GM23338 (cell line): Measurements from ENCODE around the gene DSE. TPM values are rescaled to one million over a fixed set of nuclear protein-coding genes. Genes with fewer than 3 reads are reported as not detected.

Experiments used
- ATAC-seq: fragments of 200-7000 bp; cut with Tn5 transposase; 3 replicates; pipeline ENCODE4 v1.9.1; 2020
- DNase-seq: peaks from one replicate; pipeline ENCODE4 v3.0.0-alpha.2; 2015; ENCODE audit warnings: low spot score
- H2AFZ ChIP-seq: fragments of 200-600 bp; sonication (generic); 2 replicates; pipeline ENCODE4 v1.8.0; 2016; ENCODE audit warnings: antibody characterized with exemption, mild to moderate bottlenecking, moderate library complexity
- H3F3A ChIP-seq: fragments of 200-600 bp; sonication (generic); replicated peaks from 2 replicates; pipeline ENCODE4 v1.8.0; 2017; ENCODE audit warnings: antibody characterized with exemption, mixed run types, low read depth
- H3K27ac ChIP-seq: fragments of 200-600 bp; sonication (generic); 2 replicates; pipeline ENCODE4 v1.6.1; 2016; ENCODE audit warnings: low read depth
- H3K27me3 ChIP-seq: fragments of 200-600 bp; sonication (generic); 2 replicates; pipeline ENCODE4 v1.8.0; 2016; ENCODE audit warnings: mild to moderate bottlenecking, mixed run types, moderate library complexity; ENCODE audit not compliant: insufficient read depth
- H3K36me3 ChIP-seq: fragments of 200-600 bp; sonication (generic); 2 replicates; pipeline ENCODE4 v1.8.0; 2016; ENCODE audit warnings: mild to moderate bottlenecking; ENCODE audit not compliant: insufficient read depth
- H3K4me1 ChIP-seq: fragments of 200-600 bp; sonication (generic); 2 replicates; pipeline ENCODE4 v1.8.0; 2016; ENCODE audit warnings: mild to moderate bottlenecking, moderate library complexity; ENCODE audit not compliant: insufficient read depth
- H3K4me2 ChIP-seq: fragments of 200-600 bp; sonication (generic); 2 replicates; pipeline ENCODE4 v1.7.1; 2017; ENCODE audit warnings: mixed run types
- H3K4me3 ChIP-seq: fragments of 200-600 bp; sonication (generic); 2 replicates; pipeline ENCODE4 v1.6.1; 2016; ENCODE audit warnings: mixed run types
- H3K79me2 ChIP-seq: fragments of 200-600 bp; sonication (generic); replicated peaks from 2 replicates; pipeline ENCODE4 v1.8.0; 2017; ENCODE audit warnings: mild to moderate bottlenecking; ENCODE audit not compliant: insufficient read depth
- H3K9me2 ChIP-seq: fragments of 200-600 bp; sonication (generic); 2 replicates; pipeline ENCODE4 v1.8.0; 2017; ENCODE audit not compliant: insufficient read depth
- H4K20me1 ChIP-seq: fragments of 200-600 bp; sonication (generic); replicated peaks from 2 replicates; pipeline ENCODE4 v1.8.0; 2017; ENCODE audit warnings: mild to moderate bottlenecking; ENCODE audit not compliant: insufficient read depth
- H3K27ac Mint-ChIP-seq: 2 replicates; pipeline ENCODE4 v1.8.0; 2020; ENCODE audit warnings: inconsistent platforms, mild to moderate bottlenecking, moderate library complexity, mixed read lengths
- H3K27me3 Mint-ChIP-seq: 3 replicates; pipeline ENCODE4 v1.8.0; 2022; ENCODE audit warnings: low read depth, mild to moderate bottlenecking, moderate library complexity, mixed read lengths, inconsistent platforms; ENCODE audit not compliant: insufficient read depth, poor library complexity
- H3K36me3 Mint-ChIP-seq: 3 replicates; pipeline ENCODE4 v1.8.0; 2021; ENCODE audit warnings: low read depth, mild to moderate bottlenecking, inconsistent platforms, moderate library complexity, mixed read lengths
- H3K4me1 Mint-ChIP-seq: 3 replicates; pipeline ENCODE4 v1.8.0; 2020; ENCODE audit warnings: mild to moderate bottlenecking, inconsistent platforms, mixed read lengths
- H3K4me3 Mint-ChIP-seq: 3 replicates; pipeline ENCODE4 v1.8.0; 2021; ENCODE audit warnings: moderate library complexity, mild to moderate bottlenecking, inconsistent platforms, mixed read lengths
- H3K9me3 Mint-ChIP-seq: 3 replicates; pipeline ENCODE4 v1.8.0; 2020; ENCODE audit warnings: moderate library complexity, mild to moderate bottlenecking, inconsistent platforms, mixed read lengths
- CREB1 ChIP-seq: fragments of 250-450 bp; sonication (Bioruptor Pico); IDR thresholded peaks from 2 replicates; pipeline ENCODE4 v1.5.0; 2020; ENCODE audit warnings: low read depth, mild to moderate bottlenecking, moderate library complexity
- EZH2 ChIP-seq: fragments of 200-600 bp; sonication (generic); IDR thresholded peaks from one replicate; pipeline ENCODE4 v1.8.0; 2017; ENCODE audit warnings: antibody characterized with exemption, mild to moderate bottlenecking, low read depth; ENCODE audit not compliant: unreplicated experiment
- EZH2phosphoT487 ChIP-seq: fragments of 200-600 bp; sonication (generic); IDR thresholded peaks from one replicate; pipeline ENCODE4 v1.8.1; 2018; ENCODE audit warnings: antibody characterized with exemption; ENCODE audit not compliant: unreplicated experiment
- JUNB ChIP-seq: IDR thresholded peaks from one replicate; pipeline ENCODE4 v1.6.1; 2016; ENCODE audit warnings: antibody characterized with exemption; ENCODE audit not compliant: unreplicated experiment
- NANOG ChIP-seq: IDR thresholded peaks from 2 replicates; pipeline ENCODE4 v1.6.1; 2016; ENCODE audit warnings: antibody characterized with exemption, borderline replicate concordance
- POLR2AphosphoS5 ChIP-seq: IDR thresholded peaks from 2 replicates; pipeline ENCODE4 v1.6.1; 2016; ENCODE audit warnings: antibody characterized with exemption, low read depth
- STAT1 ChIP-seq: IDR thresholded peaks from one replicate; pipeline ENCODE4 v1.6.1; 2016; ENCODE audit warnings: antibody characterized with exemption; ENCODE audit not compliant: unreplicated experiment
- ZNF114 ChIP-seq: fragments of 250-450 bp; sonication (Bioruptor Pico); IDR thresholded peaks from 2 replicates; pipeline ENCODE4 v1.5.0; 2020; ENCODE audit warnings: mild to moderate bottlenecking, moderate library complexity
- ZNF331 ChIP-seq: fragments of 250-450 bp; sonication (Bioruptor Pico); IDR thresholded peaks from 2 replicates; pipeline ENCODE4 v1.5.0; 2020; ENCODE audit warnings: low read depth, mild to moderate bottlenecking, moderate library complexity
- polyA plus RNA-seq: library from polyadenylated mRNA; unstranded; fragments of >200 nt; fragmentation: Nextera tagmentation; extraction: Ambion mirVana; gene quantifications from 2 replicates; pipeline ENCODE4 v1.2.1, GENCODE V29; 2016
- total RNA-seq: library from RNA; depleted of rRNA; stranded (reverse); fragments of >200 nt; shearing (Covaris generic); gene quantifications from 2 replicates; pipeline ENCODE4 v1.2.3, GENCODE V29; 2014
- TF ChIP-seq, protein P1 (sequence below): fragments of 250-450 bp; sonication (Bioruptor Pico); IDR thresholded peaks from 2 replicates; pipeline ENCODE4 v1.5.0; 2020; ENCODE audit warnings: mild to moderate bottlenecking, moderate library complexity
- TF ChIP-seq, protein P2 (sequence below): IDR thresholded peaks from one replicate; pipeline ENCODE4 v1.6.1; 2018; ENCODE audit warnings: antibody characterized with exemption; ENCODE audit not compliant: unreplicated experiment
- TF ChIP-seq, protein P3 (sequence below): IDR thresholded peaks from 2 replicates; pipeline ENCODE4 v1.6.1; 2016; ENCODE audit warnings: antibody characterized with exemption
- TF ChIP-seq, protein P4 (sequence below), 2 experiments: fragments of 200-600 bp in 1 of 2; sonication (generic) in 1 of 2; conservative IDR thresholded peaks; 2 replicates each; pipeline versions ENCODE4 v1.5.1 to v1.6.1; 2016 to 2017; ENCODE audit warnings: antibody characterized with exemption in 2 of 2, low read depth in 2 of 2, mild to moderate bottlenecking in 2 of 2, moderate library complexity in 1 of 2

DSE gene
- total and polyA plus RNA-seq, 2 experiments from 2014 or later: 18.8 to 45.2 TPM

DNA sequence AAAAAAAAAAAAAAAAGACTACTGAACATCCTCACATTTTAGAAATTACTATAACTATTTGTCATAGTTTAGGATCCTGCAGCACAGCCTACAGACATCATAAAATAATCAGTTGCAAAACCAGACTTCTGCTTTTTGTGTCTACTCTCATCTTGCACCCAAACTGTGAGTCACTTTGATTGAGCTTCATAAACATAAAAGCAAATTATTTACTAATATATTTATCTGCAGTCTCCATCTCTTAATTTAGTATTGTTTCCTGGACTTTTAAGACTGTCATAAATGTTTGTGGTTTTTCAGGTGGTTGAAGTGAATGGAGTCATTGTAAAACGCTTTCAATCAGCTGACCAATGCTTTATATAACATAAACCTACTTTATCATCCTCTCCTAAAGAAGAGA, 75.7 kb downstream of the DSE start:
- H3K27me3 ChIP-seq: no peaks in the 10 kb centered on the region
- no peaks in the 10 kb centered on the region for H3K36me3 Mint-ChIP-seq
- no peak overlapping the region for H3K4me3 ChIP-seq
- H2AFZ ChIP-seq: no peak overlapping the region
- no peaks in the 10 kb centered on the region for H3K36me3 ChIP-seq
- H3F3A ChIP-seq: no peaks in the 10 kb centered on the region
- no peak overlapping the region for H3K4me2 ChIP-seq
- peaks cover 32% of the 10 kb centered on the region for H3K4me1 Mint-ChIP-seq
- H3K79me2 ChIP-seq: no peaks in the 10 kb centered on the region
- no peak for DNase-seq
- no peak overlapping the region for H3K27ac Mint-ChIP-seq
- no peak overlapping the region for H3K27ac ChIP-seq
- H3K4me3 Mint-ChIP-seq: no peak overlapping the region
- H3K4me1 ChIP-seq: peaks cover 17% of the 10 kb centered on the region
- H3K27me3 Mint-ChIP-seq: no peaks in the 10 kb centered on the region
- no peaks in the 10 kb centered on the region for H4K20me1 ChIP-seq
- H3K9me2 ChIP-seq: no peaks in the 10 kb centered on the region
- H3K9me3 Mint-ChIP-seq: no peaks in the 10 kb centered on the region
- TF ChIP-seq NANOG: no peak
- TF ChIP-seq, protein P1, sequence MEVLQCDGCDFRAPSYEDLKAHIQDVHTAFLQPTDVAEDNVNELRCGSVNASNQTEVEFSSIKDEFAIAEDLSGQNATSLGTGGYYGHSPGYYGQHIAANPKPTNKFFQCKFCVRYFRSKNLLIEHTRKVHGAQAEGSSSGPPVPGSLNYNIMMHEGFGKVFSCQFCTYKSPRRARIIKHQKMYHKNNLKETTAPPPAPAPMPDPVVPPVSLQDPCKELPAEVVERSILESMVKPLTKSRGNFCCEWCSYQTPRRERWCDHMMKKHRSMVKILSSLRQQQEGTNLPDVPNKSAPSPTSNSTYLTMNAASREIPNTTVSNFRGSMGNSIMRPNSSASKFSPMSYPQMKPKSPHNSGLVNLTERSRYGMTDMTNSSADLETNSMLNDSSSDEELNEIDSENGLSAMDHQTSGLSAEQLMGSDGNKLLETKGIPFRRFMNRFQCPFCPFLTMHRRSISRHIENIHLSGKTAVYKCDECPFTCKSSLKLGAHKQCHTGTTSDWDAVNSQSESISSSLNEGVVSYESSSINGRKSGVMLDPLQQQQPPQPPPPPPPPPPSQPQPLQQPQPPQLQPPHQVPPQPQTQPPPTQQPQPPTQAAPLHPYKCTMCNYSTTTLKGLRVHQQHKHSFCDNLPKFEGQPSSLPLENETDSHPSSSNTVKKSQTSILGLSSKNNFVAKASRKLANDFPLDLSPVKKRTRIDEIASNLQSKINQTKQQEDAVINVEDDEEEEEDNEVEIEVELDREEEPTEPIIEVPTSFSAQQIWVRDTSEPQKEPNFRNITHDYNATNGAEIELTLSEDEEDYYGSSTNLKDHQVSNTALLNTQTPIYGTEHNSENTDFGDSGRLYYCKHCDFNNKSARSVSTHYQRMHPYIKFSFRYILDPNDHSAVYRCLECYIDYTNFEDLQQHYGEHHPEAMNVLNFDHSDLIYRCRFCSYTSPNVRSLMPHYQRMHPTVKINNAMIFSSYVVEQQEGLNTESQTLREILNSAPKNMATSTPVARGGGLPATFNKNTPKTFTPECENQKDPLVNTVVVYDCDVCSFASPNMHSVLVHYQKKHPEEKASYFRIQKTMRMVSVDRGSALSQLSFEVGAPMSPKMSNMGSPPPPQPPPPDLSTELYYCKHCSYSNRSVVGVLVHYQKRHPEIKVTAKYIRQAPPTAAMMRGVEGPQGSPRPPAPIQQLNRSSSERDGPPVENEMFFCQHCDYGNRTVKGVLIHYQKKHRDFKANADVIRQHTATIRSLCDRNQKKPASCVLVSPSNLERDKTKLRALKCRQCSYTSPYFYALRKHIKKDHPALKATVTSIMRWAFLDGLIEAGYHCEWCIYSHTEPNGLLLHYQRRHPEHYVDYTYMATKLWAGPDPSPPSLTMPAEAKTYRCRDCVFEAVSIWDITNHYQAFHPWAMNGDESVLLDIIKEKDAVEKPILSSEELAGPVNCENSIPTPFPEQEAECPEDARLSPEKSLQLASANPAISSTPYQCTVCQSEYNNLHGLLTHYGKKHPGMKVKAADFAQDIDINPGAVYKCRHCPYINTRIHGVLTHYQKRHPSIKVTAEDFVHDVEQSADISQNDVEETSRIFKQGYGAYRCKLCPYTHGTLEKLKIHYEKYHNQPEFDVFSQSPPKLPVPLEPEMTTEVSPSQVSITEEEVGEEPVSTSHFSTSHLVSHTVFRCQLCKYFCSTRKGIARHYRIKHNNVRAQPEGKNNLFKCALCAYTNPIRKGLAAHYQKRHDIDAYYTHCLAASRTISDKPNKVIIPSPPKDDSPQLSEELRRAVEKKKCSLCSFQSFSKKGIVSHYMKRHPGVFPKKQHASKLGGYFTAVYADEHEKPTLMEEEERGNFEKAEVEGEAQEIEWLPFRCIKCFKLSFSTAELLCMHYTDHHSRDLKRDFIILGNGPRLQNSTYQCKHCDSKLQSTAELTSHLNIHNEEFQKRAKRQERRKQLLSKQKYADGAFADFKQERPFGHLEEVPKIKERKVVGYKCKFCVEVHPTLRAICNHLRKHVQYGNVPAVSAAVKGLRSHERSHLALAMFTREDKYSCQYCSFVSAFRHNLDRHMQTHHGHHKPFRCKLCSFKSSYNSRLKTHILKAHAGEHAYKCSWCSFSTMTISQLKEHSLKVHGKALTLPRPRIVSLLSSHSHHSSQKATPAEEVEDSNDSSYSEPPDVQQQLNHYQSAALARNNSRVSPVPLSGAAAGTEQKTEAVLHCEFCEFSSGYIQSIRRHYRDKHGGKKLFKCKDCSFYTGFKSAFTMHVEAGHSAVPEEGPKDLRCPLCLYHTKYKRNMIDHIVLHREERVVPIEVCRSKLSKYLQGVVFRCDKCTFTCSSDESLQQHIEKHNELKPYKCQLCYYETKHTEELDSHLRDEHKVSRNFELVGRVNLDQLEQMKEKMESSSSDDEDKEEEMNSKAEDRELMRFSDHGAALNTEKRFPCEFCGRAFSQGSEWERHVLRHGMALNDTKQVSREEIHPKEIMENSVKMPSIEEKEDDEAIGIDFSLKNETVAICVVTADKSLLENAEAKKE (CRISPR knock-in tag): no peak
- no peak for TF ChIP-seq EZH2phosphoT487
- no peak for TF ChIP-seq CREB1 (CRISPR knock-in tag)
- TF ChIP-seq POLR2AphosphoS5: no peak
- TF ChIP-seq, protein P2, sequence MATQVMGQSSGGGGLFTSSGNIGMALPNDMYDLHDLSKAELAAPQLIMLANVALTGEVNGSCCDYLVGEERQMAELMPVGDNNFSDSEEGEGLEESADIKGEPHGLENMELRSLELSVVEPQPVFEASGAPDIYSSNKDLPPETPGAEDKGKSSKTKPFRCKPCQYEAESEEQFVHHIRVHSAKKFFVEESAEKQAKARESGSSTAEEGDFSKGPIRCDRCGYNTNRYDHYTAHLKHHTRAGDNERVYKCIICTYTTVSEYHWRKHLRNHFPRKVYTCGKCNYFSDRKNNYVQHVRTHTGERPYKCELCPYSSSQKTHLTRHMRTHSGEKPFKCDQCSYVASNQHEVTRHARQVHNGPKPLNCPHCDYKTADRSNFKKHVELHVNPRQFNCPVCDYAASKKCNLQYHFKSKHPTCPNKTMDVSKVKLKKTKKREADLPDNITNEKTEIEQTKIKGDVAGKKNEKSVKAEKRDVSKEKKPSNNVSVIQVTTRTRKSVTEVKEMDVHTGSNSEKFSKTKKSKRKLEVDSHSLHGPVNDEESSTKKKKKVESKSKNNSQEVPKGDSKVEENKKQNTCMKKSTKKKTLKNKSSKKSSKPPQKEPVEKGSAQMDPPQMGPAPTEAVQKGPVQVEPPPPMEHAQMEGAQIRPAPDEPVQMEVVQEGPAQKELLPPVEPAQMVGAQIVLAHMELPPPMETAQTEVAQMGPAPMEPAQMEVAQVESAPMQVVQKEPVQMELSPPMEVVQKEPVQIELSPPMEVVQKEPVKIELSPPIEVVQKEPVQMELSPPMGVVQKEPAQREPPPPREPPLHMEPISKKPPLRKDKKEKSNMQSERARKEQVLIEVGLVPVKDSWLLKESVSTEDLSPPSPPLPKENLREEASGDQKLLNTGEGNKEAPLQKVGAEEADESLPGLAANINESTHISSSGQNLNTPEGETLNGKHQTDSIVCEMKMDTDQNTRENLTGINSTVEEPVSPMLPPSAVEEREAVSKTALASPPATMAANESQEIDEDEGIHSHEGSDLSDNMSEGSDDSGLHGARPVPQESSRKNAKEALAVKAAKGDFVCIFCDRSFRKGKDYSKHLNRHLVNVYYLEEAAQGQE: no peak
- no peak for TF ChIP-seq EZH2
- TF ChIP-seq, protein P3, sequence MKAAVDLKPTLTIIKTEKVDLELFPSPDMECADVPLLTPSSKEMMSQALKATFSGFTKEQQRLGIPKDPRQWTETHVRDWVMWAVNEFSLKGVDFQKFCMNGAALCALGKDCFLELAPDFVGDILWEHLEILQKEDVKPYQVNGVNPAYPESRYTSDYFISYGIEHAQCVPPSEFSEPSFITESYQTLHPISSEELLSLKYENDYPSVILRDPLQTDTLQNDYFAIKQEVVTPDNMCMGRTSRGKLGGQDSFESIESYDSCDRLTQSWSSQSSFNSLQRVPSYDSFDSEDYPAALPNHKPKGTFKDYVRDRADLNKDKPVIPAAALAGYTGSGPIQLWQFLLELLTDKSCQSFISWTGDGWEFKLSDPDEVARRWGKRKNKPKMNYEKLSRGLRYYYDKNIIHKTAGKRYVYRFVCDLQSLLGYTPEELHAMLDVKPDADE: no peak
- TF ChIP-seq ZNF114 (CRISPR knock-in tag): no peak
- TF ChIP-seq, protein P4, sequence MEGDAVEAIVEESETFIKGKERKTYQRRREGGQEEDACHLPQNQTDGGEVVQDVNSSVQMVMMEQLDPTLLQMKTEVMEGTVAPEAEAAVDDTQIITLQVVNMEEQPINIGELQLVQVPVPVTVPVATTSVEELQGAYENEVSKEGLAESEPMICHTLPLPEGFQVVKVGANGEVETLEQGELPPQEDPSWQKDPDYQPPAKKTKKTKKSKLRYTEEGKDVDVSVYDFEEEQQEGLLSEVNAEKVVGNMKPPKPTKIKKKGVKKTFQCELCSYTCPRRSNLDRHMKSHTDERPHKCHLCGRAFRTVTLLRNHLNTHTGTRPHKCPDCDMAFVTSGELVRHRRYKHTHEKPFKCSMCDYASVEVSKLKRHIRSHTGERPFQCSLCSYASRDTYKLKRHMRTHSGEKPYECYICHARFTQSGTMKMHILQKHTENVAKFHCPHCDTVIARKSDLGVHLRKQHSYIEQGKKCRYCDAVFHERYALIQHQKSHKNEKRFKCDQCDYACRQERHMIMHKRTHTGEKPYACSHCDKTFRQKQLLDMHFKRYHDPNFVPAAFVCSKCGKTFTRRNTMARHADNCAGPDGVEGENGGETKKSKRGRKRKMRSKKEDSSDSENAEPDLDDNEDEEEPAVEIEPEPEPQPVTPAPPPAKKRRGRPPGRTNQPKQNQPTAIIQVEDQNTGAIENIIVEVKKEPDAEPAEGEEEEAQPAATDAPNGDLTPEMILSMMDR (conservative IDR thresholded peaks at IDR 0.05; ENCODE audit: low read depth in 2 of 2): no peak
- no peak for TF ChIP-seq ZNF331 (CRISPR knock-in tag)
- TF ChIP-seq JUNB: no peak
- no peak for TF ChIP-seq STAT1
- ATAC-seq: no peak
